GM18508 (cell line): ENCODE measurements around the gene HSFY2.
"Not testable (repeated sequence)": the region's sequence is repeated elsewhere in the genome, so short reads cannot be mapped to it uniquely, and the experiment has no call there.

ENCODE experiments used
- ATAC-seq: cut with Tn5 transposase; IDR thresholded peaks from one replicate; pipeline ENCODE4 v1.9.1; 2021; ENCODE audit warnings: moderate number of reproducible peaks; ENCODE audit not compliant: insufficient read depth, unreplicated experiment

HSFY2 gene, protein sequence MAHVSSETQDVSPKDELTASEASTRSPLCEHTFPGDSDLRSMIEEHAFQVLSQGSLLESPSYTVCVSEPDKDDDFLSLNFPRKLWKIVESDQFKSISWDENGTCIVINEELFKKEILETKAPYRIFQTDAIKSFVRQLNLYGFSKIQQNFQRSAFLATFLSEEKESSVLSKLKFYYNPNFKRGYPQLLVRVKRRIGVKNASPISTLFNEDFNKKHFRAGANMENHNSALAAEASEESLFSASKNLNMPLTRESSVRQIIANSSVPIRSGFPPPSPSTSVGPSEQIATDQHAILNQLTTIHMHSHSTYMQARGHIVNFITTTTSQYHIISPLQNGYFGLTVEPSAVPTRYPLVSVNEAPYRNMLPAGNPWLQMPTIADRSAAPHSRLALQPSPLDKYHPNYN

DNA sequence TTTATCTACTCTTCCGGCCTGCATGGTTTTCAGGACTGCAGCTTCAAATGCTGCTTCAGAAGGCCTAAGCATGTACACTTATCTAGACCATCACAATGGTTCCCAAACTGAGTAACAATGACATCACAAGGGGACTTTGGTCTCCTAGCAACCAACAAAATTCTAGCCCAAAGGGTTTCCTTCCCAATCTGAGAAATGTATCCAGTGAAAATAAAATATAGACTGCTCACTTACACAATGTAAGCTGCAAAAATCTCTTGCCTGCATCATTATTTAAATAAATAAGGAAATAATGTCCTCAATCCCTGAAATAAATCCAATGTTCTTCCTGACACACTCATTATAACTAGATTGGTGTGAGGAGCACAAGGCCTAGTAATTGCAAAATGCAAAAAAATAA, at the start of gene HSFY2:
HSFY2 (minus strand) TSS at position 101 of the 400 bp plus-strand sequence. CDS start 117 bp downstream, outside the sequence.
- ATAC-seq = not testable (repeated sequence)

DNA sequence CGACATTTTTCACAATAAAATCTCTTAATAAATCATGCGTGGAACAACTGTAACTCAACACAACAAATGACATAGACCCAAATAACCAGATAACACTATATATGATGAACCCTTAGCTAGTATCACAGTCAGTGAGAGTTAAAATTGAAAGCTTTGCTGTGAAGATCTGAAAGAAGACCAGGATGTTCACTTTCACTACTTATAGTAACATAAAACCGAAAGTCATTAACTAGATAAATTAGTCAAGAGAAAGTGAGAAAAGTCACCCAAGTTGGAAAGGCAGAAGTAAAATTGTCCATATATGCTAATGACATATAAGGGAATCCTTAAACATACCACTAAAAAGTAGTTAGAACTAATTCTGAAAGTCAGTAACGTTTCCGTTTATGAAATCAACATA, 42.2 kb upstream of the HSFY2 start:
- ATAC-seq = not testable (repeated sequence)

DNA sequence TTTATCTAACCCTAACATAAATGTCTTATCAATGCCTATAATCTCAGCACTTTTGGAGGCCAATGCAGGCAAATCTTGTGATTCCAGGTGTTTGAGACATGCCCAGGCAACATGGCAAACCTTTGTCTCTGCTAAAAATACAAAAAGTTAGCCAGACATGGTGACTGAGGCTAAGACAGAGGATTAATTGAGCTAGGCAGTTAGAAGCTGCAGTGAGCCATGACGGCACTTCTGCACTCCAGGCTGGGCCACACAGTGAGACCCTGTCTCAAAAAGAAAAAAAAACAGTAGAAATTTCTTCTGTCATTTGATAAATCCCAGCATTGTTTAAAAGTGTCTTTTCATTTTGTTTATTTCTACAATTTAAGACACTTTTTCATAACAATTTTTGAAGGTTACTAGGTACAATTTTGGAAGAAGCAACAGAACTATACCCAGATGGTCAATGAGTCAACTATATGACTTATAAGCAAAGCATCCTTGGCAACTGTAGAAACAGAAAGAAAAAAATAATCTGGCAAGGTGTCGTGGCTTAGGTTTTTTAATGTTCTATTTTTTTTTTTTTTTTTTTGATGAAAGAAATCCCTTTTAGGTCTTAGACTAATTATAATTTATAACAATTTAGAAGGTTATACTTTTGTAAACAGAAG, 15.3 kb upstream of the HSFY2 start:
- not testable (repeated sequence) for ATAC-seq

DNA sequence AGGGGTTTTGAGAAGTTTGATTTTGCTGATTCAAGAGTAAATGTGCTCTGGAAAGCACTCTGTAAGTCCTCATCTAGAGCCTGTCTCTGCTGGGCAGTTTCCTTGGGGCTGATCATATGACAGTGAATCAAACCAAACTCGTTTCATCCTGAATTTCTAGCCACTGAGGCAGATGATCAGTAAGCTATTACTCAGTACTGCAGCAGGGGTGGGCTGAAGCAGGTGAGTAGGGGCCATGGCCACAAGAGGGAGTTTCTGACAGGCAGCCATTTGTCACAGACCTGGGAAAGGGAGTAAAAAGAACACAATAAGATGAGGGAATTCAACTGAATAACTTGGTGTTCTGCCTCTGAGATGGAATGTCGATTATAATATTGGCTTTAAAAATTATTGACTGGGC, 19.5 kb downstream of the HSFY2 start:
- ATAC-seq = not testable (repeated sequence)

DNA sequence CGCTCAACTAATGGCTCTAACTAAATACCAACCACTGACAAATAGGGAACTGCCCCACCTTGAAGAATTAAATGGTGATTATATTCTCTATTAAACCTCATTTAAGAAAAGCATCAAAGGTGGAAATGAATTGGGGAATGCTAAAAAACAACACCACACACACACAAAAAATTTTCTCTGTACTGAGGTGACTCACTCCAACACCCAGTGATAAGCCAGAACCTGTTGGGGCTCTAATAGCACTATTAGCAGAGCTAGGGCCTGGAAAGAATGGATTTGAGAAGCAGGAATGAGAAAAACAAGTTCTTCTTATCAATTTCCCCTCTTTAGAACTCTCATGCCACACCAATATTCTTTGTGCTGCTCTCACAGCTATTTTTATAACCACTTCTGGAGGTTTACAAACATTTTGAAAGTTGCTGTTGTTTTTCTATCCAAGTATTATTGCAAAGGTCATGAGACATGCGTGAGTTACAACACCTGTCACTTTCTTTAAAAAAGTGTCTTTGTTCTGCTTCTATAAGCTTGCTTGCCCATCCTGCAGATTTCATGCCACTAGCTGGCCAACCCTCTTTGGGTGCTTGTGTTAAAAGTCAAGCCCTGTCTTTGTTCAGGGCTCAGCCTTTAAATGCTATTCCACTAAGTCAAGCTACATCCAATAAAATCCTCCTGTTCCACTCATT, 20.3 kb downstream of the HSFY2 start:
- not testable (repeated sequence) for ATAC-seq

DNA sequence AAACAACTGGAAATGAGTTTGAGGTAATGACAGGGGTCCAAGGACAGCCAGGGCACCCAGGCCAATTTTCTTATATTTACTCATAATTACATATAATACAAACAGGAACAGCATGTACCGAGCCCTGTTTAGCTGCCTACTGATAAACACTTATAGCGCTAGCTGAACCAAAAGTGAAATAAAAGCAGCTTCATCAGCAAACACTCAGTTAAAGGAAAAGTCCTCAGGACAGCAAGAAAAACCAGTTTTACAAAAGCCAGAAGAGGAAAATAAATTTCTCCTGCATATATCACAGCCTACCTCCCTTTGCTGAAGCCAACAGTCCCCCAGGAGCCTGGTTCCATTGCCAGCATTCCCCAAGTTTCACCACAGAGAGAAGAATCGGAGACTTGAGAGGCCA, 49.8 kb downstream of the HSFY2 start:
- ATAC-seq = not testable (repeated sequence)
